GM19240 (cell line): ENCODE results near the gene SDHAF2.
"Not testable (repeated sequence)": the region's sequence is repeated elsewhere in the genome, so short reads cannot be mapped to it uniquely, and the experiment has no call there.

Experiments used
- DNase-seq: peaks from one replicate; pipeline ENCODE4 v3.0.0; 2011; ENCODE audit warnings: low spot score; ENCODE audit not compliant: insufficient read length

SDHAF2 gene

DNA sequence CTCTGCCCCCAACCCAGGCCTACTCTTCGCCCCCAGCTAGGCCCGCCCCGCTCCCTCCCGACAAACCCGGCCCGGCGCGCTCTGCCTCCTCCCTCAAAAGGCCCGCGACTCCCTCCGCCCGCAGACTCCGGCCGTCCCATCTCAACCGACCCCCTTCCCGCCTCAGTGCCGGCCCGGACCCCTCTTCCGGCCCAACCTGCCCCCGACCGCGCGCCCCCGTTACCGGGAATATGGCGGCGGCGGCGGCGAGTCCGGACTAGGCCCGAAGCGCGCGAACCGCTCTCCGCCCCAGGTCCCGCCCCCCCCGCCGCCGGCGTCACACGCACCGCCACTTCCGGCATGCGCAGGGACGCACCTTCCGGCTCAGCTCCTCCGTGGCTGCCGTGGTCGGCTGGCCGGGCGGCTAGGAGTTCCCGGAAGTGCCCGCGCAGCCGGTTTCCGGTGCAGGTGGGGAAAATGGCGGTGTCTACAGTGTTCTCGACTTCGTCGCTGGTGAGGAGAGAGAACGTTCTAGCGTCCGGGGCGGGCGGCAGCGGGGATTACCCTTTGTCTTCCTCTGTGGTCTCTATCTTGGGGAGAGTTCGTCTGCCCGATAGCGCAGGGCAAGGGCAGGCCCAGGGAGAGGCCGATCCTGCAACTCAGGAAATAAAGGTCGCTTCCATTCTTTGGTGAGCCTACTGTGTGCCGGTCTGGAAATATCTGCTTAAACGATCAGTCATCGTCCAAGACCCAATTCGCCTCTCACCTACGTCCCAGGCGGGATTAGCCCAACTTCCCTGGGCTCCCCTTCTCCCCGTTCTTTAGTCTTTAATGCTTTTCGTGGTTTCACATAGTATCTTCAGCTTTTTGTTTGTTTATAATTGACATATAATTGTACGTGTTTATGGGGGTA lies at the start of gene SDHAF2, which contains the start of gene CPSF7:
Gene SDHAF2 (plus strand): TSS at position 434 of the 892 bp plus-strand sequence. CDS start 23 bp downstream, at position 457.
Gene CPSF7 (minus strand): TSS at position 285 of the 892 bp plus-strand sequence. CDS start 740 bp downstream, outside the sequence.
- peak; percentile 85 for DNase-seq

DNA sequence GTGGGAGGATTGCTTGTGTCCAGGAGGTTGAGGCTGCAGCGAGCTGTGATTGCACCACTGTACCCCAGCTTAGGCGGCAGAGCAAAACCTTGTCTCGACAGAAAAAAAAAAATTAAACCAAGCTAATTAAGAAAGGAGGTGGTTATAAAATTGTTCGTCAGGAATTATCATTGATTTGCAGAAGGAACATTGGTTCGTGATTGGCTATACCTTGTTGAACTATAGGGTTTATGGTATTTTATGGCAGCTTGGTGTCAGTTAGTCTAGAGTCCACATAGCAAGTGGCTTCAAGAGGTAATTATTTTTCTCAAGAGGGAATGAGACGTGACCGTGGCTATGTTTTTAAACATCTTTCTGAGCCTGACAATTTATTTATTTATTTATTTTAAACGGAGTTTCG lies 49.0 kb upstream of the SDHAF2 start:
- DNase-seq, result no peak

DNA sequence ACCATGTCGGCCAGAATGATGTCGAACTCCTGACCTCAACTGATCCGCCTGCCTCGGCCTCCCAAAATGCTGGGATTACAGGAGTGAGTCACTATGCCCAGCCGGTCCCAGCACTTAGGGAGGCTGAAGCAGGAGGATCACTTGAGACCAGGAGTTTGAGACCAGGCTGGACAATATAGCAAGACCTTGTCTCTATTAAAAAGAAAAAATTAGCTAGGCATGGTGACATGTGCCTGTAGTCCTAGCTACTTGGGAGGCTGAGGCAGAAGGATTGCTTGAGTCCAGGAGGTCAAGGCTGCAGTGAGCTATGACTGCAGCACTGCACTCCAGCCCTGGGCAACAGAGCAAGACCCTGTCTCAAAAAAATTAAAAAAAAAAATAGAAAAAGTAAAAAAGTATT lies 46.1 kb upstream of the SDHAF2 start:
- not testable (repeated sequence) for DNase-seq

DNA sequence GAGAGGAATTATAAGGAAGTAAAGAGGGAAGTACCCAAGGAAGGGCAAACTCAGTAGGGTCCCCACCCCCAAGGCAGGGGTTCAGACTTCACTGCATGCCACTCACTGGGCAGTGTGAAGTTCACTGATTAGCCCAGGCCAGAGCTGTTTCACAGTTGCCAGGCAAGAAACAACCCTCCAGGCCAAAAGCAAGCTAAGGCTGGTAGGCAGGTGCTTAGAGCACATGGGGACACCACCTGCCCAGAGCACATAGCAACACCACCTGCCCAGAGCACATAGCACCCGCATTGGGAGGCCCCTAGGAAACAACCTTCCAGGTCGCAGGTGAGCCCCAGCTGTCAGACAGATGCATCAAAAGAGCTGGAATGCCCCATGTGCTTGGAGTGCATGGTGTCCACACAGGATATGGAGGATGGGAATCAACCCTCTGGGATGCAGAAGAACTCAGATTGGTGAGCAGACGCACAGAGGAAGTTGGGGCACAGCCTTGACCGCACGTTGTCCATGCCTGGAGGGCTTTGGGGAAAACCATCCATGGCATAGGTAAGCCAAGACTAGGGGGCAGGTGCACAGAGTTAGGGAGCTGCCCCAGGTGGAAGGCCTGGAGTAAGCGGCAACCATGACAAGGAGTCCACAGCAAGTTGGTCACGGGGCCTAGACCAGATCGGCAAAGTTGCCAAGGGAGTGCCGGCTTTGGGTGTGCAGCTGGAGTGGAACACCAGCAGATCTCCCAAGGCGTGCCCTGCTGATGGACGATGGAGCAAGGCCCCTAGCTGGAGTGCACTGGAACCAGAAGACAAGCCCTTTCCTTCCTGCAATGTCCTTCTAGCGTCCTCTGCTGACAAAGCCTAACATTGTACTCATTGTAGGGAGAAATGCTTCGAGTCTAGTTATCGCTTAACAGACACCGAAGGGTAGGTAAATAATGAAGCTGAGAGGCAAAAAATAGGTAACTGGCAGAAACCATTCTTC lies 45.4 kb upstream of the SDHAF2 start:
- no peak for DNase-seq

DNA sequence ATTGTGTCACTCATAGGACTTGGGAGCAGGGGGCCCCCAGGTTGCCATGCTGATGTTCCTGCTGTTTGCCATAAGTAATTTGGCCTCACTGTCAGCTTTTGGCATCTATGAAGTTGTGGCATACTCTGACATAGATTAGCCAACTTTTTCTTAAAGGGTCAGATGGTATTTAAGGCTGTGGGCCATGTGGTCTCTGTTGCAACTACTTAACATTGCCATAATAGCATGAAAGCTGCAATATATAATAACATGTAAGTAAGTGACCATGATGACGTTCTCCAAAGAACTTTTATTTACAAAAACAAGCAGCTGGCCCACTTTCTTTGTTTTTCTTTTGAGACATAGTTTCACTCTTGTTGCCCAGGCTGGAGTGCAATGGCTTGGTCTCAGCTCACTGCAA lies 39.8 kb upstream of the SDHAF2 start:
- no peak for DNase-seq

DNA sequence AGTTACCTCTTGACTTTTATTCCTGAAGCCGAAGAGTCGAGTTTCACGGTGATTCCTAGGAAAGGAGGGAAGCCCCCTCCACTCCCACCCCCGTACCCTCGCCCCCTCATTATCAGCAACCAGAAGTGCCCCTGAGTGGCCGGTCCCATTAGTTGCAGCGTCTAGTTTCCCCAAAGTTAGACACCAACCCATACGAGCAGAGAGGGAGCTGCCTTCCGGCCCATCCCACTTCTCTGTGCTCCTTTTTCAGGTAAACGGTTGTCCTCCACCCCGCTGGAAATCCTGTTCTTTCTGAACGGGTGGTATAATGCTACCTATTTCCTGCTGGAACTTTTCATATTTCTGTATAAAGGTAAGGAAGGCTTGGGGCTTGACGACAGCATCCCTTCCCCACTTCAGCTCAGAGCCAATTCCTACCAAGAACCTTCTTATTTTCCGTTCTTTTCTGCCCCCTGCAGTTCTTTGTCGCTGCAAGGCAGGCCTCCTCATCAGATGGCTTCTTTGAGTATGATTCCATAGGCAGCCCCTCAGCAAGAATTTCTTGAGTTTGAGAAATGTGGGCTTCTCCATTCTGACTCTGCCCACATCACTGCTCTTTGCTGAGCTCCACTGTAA lies 36.8 kb upstream of the SDHAF2 start:
- DNase-seq, result no peak

DNA sequence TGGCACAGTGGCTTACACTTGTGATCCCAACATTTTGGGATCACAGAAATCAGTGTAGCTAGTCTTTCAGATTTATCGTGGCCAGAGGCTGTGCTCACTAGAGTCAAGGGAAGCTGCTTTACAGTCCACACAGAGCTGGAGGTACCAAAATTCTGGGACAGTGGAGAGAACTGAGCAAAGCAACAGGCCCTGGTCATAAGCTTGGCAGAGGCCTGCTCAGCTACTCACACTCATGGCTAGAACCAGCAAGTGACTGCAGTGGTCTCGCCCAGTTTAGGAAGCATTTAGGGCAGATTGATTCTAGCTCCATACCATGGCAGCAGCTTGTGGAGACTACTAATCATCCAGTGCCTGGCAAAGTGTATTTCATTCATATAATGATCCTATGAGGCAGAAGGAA lies 28.8 kb upstream of the SDHAF2 start:
- no peak for DNase-seq

DNA sequence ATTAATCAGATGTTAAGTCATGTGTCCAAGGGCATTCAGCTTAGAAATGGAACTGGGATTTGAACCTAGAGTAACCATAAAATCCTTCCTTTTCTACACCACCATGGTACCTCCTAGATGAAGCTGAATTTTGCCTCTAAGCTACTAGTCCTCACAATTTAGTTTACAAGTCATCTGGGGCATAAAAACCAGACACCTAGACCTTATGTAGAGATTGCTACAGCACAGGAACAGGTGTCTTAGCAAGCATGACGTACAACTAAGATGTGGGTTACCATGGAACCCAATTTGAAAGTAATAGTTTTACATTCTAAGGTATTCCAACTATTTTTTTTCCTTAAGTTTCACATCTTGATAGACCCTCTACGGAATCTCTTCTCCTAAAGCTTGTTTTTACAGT lies 28.4 kb upstream of the SDHAF2 start:
- DNase-seq, result no peak

DNA sequence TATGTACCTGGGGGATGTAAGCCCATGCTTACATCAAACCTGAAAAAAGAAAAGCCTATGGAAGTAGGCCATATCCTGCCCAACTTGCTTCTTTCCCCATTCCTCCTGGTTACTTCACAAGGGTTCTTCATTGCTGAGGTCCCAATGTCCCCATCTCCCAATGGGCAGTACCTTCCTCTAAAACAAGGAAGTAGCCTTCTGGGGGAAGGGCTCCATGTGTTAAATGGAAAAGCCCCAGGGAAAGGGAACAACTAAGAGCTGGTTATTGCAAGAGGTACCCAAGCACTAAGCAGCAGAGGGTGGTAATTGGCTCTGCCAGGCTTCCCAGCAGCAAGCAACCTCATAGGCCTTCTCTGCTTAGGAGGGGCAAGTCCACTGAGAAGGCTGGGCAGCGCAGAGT lies 26.3 kb upstream of the SDHAF2 start:
- no peak for DNase-seq

DNA sequence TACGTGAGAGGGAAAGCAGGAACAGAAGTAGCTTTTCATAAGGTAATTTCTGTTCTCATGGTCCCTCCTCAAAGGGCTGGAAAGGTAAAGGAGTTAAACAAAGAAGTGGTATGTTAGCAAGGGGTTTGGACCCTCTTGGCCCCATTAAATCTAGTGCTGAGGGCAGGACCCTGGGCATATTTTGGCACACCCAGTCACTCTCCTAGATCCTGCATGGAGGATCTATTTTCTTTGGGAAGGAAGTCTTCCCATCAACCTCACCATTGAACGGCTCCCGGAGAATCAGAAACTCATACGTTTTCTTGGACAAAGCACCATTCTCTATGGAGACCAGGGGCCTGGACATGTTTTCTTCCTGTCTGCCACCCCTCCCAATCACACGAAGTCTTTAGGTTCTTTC lies 25.8 kb upstream of the SDHAF2 start:
- DNase-seq, result no peak

DNA sequence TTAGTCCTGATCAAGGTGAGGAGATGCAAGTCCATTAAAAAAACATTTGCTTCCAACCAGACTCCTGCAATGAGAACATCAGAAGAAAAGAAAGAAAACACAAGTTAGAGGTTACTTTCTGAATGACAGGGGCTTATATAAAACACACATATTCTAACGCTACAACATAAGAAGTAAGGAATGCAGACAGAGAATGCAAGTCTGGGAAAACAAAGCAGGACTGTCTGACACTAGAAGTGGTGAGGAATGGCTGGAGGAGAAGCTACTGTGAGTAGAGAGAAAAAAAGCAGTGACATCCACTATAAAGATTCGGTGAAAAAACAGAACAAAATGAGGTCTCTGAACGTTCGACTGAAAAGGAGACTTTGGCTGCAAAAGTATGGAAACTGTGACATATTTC lies 25.3 kb upstream of the SDHAF2 start:
- DNase-seq, result no peak

DNA sequence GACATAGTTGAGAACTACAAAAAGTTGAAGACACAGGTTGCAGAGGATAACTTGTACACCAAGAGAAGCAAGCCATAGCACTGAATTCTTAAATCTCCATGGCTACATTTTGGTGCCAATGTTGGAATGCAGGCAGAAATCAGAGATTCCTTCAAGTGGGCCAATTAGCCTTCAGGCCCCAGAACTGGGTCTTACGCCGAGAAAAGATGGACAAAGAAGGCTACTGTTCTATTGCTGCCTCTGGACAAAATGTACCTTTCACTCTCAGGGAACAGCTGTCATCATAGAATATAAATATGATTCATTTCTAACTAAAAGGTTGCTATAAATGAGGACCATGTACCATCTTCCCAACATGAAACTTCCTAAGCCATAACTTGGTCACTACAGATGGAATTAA lies 23.9 kb upstream of the SDHAF2 start:
- no peak for DNase-seq

DNA sequence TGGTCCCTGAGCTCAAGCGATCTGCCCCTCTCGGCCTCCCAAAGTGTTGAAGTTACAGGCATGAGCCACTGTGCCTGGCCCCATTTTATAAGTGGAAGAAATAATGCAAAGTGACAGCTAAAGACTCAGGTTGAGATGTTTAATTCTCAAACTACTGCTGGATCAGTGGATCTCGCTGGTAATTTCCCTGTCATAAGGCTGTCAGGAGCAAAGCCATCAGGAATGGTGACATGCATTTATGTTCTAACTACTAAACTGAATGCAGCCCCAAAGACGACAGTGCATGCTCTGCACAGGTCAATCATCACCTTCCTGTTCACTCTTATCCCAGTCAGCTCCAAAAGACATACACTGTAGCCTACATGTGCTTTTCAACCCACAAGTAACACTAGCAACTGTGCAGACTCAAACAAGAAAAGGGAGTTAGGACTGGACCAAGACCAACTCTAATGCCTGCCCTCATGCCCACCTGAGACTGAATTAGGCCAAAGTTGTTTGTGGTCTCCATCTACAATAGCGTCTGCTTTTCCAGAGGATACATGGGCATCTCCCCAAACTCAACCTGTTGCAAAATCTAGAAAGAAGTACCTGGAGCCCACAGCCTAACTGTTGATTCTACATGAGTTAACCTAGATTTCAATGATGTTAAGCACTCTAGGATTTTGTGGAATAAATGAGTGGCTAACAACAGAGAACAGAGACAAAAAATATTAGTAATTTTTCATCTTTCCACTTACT lies 22.8 kb upstream of the SDHAF2 start:
- DNase-seq, result no peak

DNA sequence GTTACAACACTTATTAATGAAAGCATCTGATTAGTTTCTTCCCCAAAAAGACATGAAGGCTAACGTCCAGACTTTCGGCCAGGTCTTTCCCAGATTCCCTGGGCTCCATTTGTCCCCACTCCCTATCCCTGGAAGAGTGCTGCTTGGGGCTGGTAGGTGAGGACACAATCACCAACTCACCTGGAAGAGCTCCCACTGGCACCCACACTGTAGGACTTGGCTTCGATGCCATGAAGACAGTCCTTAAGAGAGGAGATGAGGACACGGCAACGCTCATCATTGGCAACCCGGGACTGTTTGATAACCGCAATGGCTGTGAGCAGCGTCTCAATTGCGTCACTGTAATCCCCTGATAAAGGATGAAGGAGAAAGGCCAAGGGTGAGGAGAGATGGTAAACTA lies 18.3 kb upstream of the SDHAF2 start:
- DNase-seq, result no peak

DNA sequence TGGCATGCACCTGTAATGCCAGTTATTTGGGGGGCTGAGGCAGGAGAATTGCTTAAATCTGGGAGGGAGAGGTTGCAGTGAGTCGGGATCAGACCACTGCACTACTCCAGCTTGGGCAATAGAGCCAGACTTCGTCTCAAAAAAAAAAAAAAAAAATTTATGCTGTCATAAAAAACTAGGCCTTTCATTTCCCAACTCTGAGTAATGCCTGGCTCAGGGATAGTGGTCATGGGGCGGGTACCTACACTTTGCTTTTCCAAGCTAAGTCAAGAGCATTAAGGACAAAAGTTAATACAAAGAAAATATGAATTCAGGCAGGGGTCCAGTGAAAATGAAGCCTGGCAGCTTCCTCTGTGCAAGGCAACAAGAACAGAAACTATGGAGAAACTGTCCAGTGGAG lies 16.4 kb upstream of the SDHAF2 start:
- no peak for DNase-seq

DNA sequence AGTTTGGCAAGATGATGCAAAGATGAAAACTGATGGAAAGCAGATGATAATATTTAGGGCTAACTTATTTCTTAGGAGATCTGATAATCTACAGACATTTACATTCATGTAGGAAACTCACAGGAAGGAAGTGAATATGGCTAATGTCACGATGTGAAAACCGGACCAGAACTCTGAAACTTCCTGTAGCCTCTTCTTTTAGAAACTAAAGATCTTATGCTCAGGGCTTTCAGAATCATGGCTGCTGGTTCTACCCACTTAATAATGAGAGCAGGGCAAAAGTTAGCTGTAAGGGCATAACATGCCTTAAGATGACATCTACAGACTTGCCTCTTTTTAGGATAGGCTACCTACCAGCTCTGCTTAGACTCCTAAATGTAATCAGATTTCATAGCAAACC lies 15.4 kb upstream of the SDHAF2 start:
- DNase-seq, result no peak

DNA sequence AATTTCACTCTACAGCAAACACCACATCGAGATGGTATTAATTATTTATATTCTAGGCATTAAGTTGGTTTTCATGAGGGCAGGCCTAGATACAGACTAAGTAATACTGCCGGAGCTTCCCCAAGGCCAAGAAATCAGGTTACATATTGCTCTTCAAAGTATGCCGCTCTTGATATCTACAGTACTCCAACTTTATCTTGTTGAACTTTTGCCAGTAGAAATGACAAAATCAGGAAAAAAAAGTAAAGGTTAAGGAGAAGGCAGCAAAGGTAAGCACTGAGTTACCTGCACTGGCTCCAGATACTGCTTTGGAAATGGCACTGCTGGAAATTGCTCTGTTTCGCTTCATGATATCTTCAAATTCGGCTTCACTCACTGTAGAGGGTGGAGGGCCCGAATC lies 14.5 kb upstream of the SDHAF2 start:
- DNase-seq, result no peak

DNA sequence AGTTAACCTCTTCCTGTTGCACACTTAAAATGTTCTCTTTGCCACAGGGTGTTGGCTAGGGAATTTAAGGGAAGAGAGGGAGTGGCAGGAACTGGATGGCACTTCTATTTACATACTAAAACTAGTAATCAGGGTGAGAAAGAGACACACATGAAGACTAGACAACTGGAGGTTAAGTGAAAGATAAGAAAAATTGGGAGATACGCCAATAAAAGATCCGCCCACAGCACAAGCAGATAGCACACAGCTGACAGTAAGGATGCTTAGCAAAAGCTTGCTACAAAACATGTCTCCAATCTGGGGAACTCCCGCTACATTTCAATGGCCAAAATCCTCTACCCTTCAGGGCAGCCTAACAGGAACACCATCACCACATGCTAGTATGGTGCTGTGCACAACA lies 13.0 kb upstream of the SDHAF2 start:
- DNase-seq, result no peak

DNA sequence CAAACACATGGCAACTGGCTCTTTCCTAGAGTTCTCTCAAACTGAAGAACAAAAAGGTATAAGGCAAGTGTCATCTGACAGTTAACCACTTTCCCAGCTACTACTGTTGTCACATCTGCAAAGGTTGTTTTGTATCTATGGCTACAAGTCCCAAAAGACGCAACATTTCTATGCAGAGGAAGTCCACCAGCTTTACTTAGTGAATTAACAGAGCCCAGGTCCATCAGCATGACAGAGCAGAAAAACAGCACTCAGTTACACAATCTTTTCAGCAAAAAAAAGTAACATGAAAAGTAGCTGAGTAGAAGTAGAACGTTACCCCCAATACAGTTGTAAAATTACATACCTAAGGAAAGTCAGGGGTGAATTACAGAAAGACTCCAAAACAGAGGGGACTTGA lies 12.3 kb upstream of the SDHAF2 start:
- no peak for DNase-seq

DNA sequence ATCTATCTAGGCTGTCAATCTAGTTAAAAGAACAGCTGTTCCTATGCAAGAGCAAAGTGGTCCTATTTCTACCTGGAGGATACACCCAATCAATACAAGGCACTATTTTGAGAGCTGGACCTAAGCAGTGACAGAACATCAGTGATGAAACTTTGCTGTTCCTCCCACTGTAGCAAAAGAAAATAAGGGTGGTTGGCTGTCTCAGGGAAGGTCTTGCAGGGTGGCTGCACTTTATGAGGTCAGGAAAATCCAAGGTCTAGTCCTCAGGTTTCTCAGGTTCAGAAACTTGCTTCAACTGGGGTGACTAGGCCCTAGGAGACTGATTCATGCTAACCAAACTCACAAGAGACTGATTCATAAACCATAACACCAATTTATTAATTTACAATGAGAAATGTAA lies 11.8 kb upstream of the SDHAF2 start:
- no peak for DNase-seq

DNA sequence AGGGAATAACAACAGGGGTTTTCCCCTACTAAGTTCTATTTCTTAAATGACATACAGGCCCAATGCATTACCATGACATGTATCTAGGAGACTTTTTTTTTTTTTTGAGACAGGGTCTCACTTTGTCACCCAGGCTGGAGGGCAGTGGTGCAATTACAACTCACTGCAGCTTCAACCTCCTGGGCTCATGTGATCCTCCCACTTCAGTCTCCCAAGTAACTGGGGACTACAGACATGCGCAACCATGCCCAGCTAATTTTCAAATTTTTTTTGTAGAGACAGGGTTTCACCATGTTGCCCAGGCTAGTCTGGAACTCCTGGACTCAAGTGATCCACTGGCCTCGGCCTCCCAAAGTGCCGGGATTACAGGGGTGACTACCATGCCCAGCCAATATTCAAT lies 7.7 kb upstream of the SDHAF2 start:
- DNase-seq, result no peak
